ENCODE results near the gene KIAA0513. TPM values are rescaled to one million over a fixed set of nuclear protein-coding genes. Genes with fewer than 3 reads are reported as not detected.

The KIAA0513 gene
- total and polyA plus RNA-seq, 2 donors = 3.4 to 5.2 TPM

DNA sequence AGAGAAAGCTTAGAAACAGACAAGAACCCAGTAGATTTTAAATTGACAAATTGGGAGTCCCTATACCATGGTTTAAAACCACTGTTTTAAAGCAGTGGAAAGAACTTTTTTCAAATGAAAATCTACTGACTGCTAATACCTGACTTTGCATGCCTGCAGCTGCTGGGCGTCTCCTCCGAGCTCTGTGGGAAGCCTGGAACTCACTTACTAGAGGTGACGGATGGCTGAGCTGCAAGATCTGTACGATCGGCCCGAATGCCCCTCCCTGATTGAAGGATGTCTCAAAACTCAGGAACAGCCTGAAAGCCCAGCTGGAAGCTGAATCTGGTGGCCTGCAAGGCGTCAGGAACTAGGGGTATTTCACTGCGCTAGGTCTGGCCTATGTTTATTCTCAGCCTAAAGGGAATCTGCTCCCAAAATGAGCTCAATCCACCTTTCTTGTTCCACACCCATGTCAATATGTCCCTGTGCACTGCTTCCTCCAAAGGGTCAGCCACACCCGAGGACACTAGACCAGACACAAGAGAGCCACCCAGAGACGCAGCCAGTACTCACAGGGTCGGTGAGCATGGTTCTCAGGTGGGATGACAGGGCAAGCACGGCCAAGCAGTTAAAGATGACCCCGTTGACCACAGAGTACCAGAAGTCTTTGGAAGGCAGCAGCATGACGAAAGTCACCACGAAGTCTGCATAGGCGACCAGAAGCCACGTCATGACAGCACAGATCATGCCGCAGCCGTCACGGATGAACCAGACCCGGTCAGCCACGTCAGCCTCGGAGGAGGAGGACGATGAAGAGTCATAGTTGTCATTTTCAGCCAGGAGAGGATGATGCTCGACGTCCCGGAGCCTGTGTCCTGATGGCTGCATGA is 37.6 kb upstream of the KIAA0513 start:
- 94% methylated on average over 27 of the region's 27 CpGs for whole genome bisulfite sequencing
- Histone ChIP-seq H3K4me3 (ENCODE audit: low read length in 2 of 2) (no peak overlapping the region), H3K36me3 (ENCODE audit: control insufficient read depth in 2 of 2, insufficient read depth in 2 of 2, low read length in 1 of 2) (peaks cover 59 to 69% of the 10 kb centered on the region in 2 donors), H3K9me3 (ENCODE audit: control insufficient read depth in 2 of 2, insufficient read depth in 1 of 2, low read length in 1 of 2) (no peaks in the 10 kb centered on the region), H3K27me3 (ENCODE audit: control insufficient read depth in 2 of 2, insufficient read depth in 1 of 2, low read length in 1 of 2) (no peaks in the 10 kb centered on the region), H3K27ac (ENCODE audit: low read depth in 1 of 2, low read length in 1 of 2) (no peak overlapping the region), H3K4me1 (ENCODE audit: control insufficient read depth in 2 of 2, insufficient read depth in 2 of 2, low read length in 2 of 2) (peaks cover 0 to 6% of the 10 kb centered on the region in 2 donors)
- no peak for DNase-seq (ENCODE audit: low read depth in 6 of 9, low spot score in 9 of 9)

DNA sequence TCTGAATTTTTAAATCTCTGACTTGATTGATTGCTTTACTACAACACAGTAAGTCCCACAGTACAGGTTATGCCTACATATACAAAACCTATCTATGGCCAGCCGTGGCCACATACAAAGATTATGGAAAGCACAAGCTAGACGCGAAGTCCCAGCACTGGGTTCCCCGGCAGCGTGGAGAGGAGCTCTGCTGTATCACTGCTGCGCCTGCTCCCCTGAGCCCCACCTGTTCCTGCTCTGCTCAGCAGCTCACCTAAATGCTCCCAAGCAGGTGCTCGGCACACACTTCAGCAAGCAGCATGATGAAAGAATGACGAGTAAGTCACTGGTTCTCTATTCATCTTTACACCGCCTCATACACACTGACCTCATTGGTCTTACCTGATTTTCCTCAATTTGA is 36.8 kb upstream of the KIAA0513 start:
- no peaks in the 10 kb centered on the region for H3K9me3 ChIP-seq (ENCODE audit: control insufficient read depth in 2 of 2, insufficient read depth in 1 of 2, low read length in 1 of 2)
- H3K27me3 ChIP-seq (ENCODE audit: control insufficient read depth in 2 of 2, insufficient read depth in 1 of 2, low read length in 1 of 2) = no peaks in the 10 kb centered on the region
- H3K27ac ChIP-seq (ENCODE audit: low read depth in 1 of 2, low read length in 1 of 2) = no peak overlapping the region
- peaks cover 0 to 3% of the 10 kb centered on the region in 2 donors for H3K4me1 ChIP-seq (ENCODE audit: control insufficient read depth in 2 of 2, insufficient read depth in 2 of 2, low read length in 2 of 2)
- H3K36me3 ChIP-seq (ENCODE audit: control insufficient read depth in 2 of 2, insufficient read depth in 2 of 2, low read length in 1 of 2) = peaks cover 65 to 67% of the 10 kb centered on the region in 2 donors
- H3K4me3 ChIP-seq (ENCODE audit: low read length in 2 of 2) = no peak overlapping the region
- DNase-seq (ENCODE audit: low read depth in 6 of 9, low spot score in 9 of 9) = no peak
- WGBS = 98% methylated on average over 9 of the region's 9 CpGs

DNA sequence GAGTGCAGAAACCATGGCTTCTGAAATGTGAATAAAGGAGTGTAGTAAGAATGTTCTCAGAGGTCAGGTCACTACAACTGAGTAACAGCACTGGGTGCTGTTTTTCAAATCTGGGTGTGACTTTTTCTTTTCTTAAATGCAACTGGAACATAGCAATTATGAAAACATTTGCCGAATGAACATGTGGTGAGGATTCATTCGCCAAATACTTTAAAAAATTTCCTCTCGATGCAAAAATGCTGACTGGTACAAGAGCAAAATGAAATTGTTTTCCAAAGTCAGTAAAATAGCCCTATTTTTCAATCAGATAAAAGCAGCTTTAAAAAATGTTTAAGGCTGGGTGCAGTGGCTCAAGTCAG is 34.9 kb upstream of the KIAA0513 start:
- H3K27me3 ChIP-seq (ENCODE audit: control insufficient read depth in 2 of 2, insufficient read depth in 1 of 2, low read length in 1 of 2) = no peaks in the 10 kb centered on the region
- H3K4me3 ChIP-seq (ENCODE audit: low read length in 2 of 2) = no peak overlapping the region
- H3K27ac ChIP-seq (ENCODE audit: low read depth in 1 of 2, low read length in 1 of 2) = no peak overlapping the region
- WGBS = 96% methylated on average over 3 of the region's 3 CpGs
- no peaks in the 10 kb centered on the region for H3K9me3 ChIP-seq (ENCODE audit: control insufficient read depth in 2 of 2, insufficient read depth in 1 of 2, low read length in 1 of 2)
- H3K36me3 ChIP-seq (ENCODE audit: control insufficient read depth in 2 of 2, insufficient read depth in 2 of 2, low read length in 1 of 2) = peaks cover 48 to 50% of the 10 kb centered on the region in 2 donors
- DNase-seq (ENCODE audit: low read depth in 6 of 9, low spot score in 9 of 9) = no peak
- peaks cover 0 to 3% of the 10 kb centered on the region in 2 donors for H3K4me1 ChIP-seq (ENCODE audit: control insufficient read depth in 2 of 2, insufficient read depth in 2 of 2, low read length in 2 of 2)

DNA sequence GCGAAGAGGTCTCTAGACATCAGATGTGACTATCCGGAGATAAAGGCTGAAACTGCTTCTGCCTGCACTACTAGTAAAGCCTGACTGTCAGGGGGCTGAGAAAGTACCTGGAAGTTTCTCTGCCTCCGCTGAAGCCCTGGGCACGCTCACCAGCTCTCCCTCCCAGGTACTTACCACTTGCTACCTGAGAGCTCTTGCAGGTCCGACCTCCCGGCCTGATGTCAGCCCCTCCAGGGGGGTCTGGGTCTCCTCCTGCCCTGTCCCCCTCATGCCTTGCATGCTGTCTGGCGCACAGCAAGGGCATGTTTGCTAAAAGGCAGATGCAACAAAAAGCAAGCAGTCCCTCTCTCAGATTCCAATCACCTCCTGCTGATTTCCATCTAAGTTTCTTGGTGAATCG is 33.7 kb upstream of the KIAA0513 start:
- peaks cover 0 to 3% of the 10 kb centered on the region in 2 donors for H3K4me1 ChIP-seq (ENCODE audit: control insufficient read depth in 2 of 2, insufficient read depth in 2 of 2, low read length in 2 of 2)
- peaks cover 38% of the 10 kb centered on the region in 2 donors for H3K36me3 ChIP-seq (ENCODE audit: control insufficient read depth in 2 of 2, insufficient read depth in 2 of 2, low read length in 1 of 2)
- no peaks in the 10 kb centered on the region for H3K27me3 ChIP-seq (ENCODE audit: control insufficient read depth in 2 of 2, insufficient read depth in 1 of 2, low read length in 1 of 2)
- no peaks in the 10 kb centered on the region for H3K9me3 ChIP-seq (ENCODE audit: control insufficient read depth in 2 of 2, insufficient read depth in 1 of 2, low read length in 1 of 2)
- H3K27ac ChIP-seq (ENCODE audit: low read depth in 1 of 2, low read length in 1 of 2) = no peak overlapping the region
- H3K4me3 ChIP-seq (ENCODE audit: low read length in 2 of 2) = no peak overlapping the region
- no peak for DNase-seq (ENCODE audit: low read depth in 6 of 9, low spot score in 9 of 9)
- WGBS = over 99% methylated on average over 8 of the region's 8 CpGs

DNA sequence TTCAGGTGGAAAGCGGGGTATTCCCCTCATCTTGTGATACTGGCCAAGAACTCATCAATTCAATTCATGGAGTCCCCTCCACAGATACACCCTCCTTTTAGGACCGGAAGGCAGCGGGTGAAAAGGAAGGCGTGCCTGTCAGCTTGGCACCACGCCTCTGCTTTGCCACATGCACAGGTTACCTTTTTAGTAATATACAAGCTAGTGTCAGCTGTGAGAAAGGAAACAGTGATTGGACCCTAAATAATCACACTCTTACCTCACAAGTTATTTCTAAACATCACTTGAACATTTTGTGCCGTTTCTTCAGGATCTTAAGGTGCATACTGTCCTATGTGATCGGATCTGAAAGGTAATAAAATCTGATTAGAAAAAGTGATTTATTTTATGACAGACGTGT is 31.9 kb upstream of the KIAA0513 start:
- 90% methylated on average over 8 of the region's 8 CpGs for WGBS
- peaks cover 0 to 1% of the 10 kb centered on the region in 2 donors for H3K4me1 ChIP-seq (ENCODE audit: control insufficient read depth in 2 of 2, insufficient read depth in 2 of 2, low read length in 2 of 2)
- no peak for DNase-seq (ENCODE audit: low read depth in 6 of 9, low spot score in 9 of 9)

DNA sequence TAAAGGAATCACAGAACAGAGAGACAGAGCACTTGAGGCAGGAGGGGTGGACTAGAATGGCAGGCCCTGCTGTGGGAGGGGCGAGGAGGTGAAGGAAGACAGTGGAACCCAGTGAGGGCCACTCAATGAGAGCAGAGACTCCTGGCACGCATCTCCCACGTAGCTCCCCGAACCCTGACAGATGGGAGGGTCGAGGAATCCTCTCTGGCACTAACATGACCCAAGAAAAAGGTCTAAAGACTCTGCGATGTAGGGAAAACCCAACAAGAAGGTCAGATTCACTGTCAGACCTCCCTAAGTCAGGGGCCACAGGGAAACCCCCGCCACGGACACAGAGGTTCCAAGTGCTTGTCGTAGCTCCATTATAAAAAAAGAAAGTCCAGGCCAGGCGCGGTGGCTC is 31.2 kb upstream of the KIAA0513 start:
- Histone ChIP-seq H3K4me1 (ENCODE audit: control insufficient read depth in 2 of 2, insufficient read depth in 2 of 2, low read length in 2 of 2) (peaks cover 0 to 4% of the 10 kb centered on the region in 2 donors), H3K4me3 (ENCODE audit: low read length in 2 of 2) (no peak overlapping the region), H3K27ac (ENCODE audit: low read depth in 1 of 2, low read length in 1 of 2) (no peak overlapping the region), H3K9me3 (ENCODE audit: control insufficient read depth in 2 of 2, insufficient read depth in 1 of 2, low read length in 1 of 2) (no peaks in the 10 kb centered on the region), H3K36me3 (ENCODE audit: control insufficient read depth in 2 of 2, insufficient read depth in 2 of 2, low read length in 1 of 2) (peaks cover 27 to 32% of the 10 kb centered on the region in 2 donors), H3K27me3 (ENCODE audit: control insufficient read depth in 2 of 2, insufficient read depth in 1 of 2, low read length in 1 of 2) (no peaks in the 10 kb centered on the region)
- WGBS = 96% methylated on average over 11 of the region's 11 CpGs
- no peak for DNase-seq (ENCODE audit: low read depth in 6 of 9, low spot score in 9 of 9)

More for the DNA sequence above, 31.9 kb upstream of the KIAA0513 start:
- Histone ChIP-seq H3K27ac (ENCODE audit: low read depth in 1 of 2, low read length in 1 of 2) (no peak overlapping the region), H3K4me3 (ENCODE audit: low read length in 2 of 2) (no peak overlapping the region), H3K27me3 (ENCODE audit: control insufficient read depth in 2 of 2, insufficient read depth in 1 of 2, low read length in 1 of 2) (no peaks in the 10 kb centered on the region), H3K9me3 (ENCODE audit: control insufficient read depth in 2 of 2, insufficient read depth in 1 of 2, low read length in 1 of 2) (no peaks in the 10 kb centered on the region), H3K36me3 (ENCODE audit: control insufficient read depth in 2 of 2, insufficient read depth in 2 of 2, low read length in 1 of 2) (peaks cover 31 to 33% of the 10 kb centered on the region in 2 donors)

DNA sequence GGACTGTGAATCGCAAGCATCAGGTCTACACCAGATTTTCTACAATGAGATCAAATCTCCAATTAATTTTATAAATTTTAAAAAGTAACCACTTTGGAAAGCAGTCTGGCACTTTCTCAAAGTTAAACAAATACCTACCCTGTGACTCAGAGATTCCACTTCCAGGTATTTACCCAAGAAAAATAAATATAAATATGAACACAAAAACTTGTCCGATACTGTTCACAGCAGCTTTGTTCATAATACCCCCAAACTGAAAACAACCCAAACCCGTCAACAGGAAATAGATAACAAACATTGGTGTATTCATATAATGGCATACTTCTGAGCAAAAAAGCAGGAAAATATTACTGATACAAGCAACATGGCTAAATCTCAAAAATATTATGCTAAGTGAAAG is 28.4 kb upstream of the KIAA0513 start:
- WGBS = 97% methylated on average over 3 of the region's 3 CpGs
- H3K4me1 ChIP-seq (ENCODE audit: control insufficient read depth in 2 of 2, insufficient read depth in 2 of 2, low read length in 2 of 2) = peaks cover 0 to 16% of the 10 kb centered on the region in 2 donors
- H3K36me3 ChIP-seq (ENCODE audit: control insufficient read depth in 2 of 2, insufficient read depth in 2 of 2, low read length in 1 of 2) = peaks cover 14 to 26% of the 10 kb centered on the region in 2 donors
- peak overlapping the region in 1 of 2 donors; percentile 30 for H3K27ac ChIP-seq (ENCODE audit: low read depth in 1 of 2, low read length in 1 of 2)
- H3K9me3 ChIP-seq (ENCODE audit: control insufficient read depth in 2 of 2, insufficient read depth in 1 of 2, low read length in 1 of 2) = no peaks in the 10 kb centered on the region
- no peaks in the 10 kb centered on the region for H3K27me3 ChIP-seq (ENCODE audit: control insufficient read depth in 2 of 2, insufficient read depth in 1 of 2, low read length in 1 of 2)
- no peak overlapping the region for H3K4me3 ChIP-seq (ENCODE audit: low read length in 2 of 2)
- no peak for DNase-seq (ENCODE audit: low read depth in 6 of 9, low spot score in 9 of 9)

DNA sequence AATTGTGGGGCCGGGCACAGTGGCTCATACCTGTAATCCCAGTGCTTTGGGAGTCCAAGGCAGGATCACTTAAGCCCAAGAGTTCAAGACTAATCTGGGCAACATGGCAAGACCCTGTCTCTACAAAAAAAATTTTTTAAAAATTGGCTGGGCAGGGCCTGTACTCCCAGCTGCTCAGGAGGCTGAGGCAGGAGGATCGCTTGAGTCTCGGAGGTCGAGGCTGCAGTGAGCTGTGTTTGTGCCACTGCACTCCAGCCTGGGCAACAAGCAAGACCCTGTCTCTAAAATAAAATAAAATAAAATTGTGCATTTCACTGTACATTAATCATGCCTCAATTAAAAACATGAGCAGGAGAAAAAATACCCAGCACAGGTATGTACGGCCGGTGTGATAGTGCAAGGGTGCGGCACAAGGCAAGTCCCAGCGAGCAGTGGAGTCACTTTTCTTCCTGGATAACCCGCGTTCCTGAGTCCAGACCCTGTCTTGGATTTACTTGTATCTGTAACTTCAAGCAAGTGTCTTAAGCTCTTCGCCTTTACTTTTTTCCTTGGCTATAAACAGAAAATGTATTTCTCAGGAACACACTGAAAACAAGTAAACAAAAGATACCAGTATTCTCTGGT is 27.6 kb upstream of the KIAA0513 start:
- DNase-seq (ENCODE audit: low read depth in 6 of 9, low spot score in 9 of 9) = no peak
- WGBS = 91% methylated on average over 11 of the region's 11 CpGs
- Histone ChIP-seq H3K9me3 (ENCODE audit: control insufficient read depth in 2 of 2, insufficient read depth in 1 of 2, low read length in 1 of 2) (no peaks in the 10 kb centered on the region), H3K4me3 (ENCODE audit: low read length in 2 of 2) (no peak overlapping the region), H3K36me3 (ENCODE audit: control insufficient read depth in 2 of 2, insufficient read depth in 2 of 2, low read length in 1 of 2) (peaks cover 7 to 19% of the 10 kb centered on the region in 2 donors), H3K27me3 (ENCODE audit: control insufficient read depth in 2 of 2, insufficient read depth in 1 of 2, low read length in 1 of 2) (no peaks in the 10 kb centered on the region), H3K4me1 (ENCODE audit: control insufficient read depth in 2 of 2, insufficient read depth in 2 of 2, low read length in 2 of 2) (peaks cover 0 to 16% of the 10 kb centered on the region in 2 donors), H3K27ac (ENCODE audit: low read depth in 1 of 2, low read length in 1 of 2) (peak overlapping the region in 1 of 2 donors; percentile 42)

DNA sequence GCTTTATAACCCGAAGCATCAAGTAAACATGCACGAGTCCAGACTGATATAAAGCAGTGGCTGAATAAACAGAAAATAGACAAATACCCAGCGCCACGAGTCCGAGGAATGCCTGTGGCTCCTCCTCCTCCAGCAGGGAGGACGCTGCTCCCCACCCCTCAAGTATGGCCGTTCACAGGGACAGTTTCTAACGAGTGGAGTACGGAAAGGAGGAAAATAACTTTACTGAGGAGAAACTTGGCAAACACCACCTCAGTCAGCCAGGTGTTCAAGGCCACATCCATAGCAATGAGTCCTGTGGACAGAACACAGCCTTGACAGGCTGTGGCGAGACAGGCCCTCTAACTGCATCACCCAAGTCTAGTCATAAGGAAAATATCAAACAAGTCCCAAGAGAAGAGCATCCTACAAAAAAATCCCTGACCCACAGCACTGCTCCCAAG is 25.5 kb upstream of the KIAA0513 start:
- Histone ChIP-seq H3K27me3 (ENCODE audit: control insufficient read depth in 2 of 2, insufficient read depth in 1 of 2, low read length in 1 of 2) (no peaks in the 10 kb centered on the region), H3K9me3 (ENCODE audit: control insufficient read depth in 2 of 2, insufficient read depth in 1 of 2, low read length in 1 of 2) (no peaks in the 10 kb centered on the region), H3K27ac (ENCODE audit: low read depth in 1 of 2, low read length in 1 of 2) (peak overlapping the region; percentile 28 to 46), H3K36me3 (ENCODE audit: control insufficient read depth in 2 of 2, insufficient read depth in 2 of 2, low read length in 1 of 2) (peaks cover 6 to 16% of the 10 kb centered on the region in 2 donors), H3K4me1 (ENCODE audit: control insufficient read depth in 2 of 2, insufficient read depth in 2 of 2, low read length in 2 of 2) (peaks cover 0 to 16% of the 10 kb centered on the region in 2 donors), H3K4me3 (ENCODE audit: low read length in 2 of 2) (no peak overlapping the region)
- WGBS = 86% methylated on average over 10 of the region's 10 CpGs
- DNase-seq (ENCODE audit: low read depth in 6 of 9, low spot score in 9 of 9) = no peak
